Measurements from ENCODE around the gene LRRC4C.

The LRRC4C gene

DNA sequence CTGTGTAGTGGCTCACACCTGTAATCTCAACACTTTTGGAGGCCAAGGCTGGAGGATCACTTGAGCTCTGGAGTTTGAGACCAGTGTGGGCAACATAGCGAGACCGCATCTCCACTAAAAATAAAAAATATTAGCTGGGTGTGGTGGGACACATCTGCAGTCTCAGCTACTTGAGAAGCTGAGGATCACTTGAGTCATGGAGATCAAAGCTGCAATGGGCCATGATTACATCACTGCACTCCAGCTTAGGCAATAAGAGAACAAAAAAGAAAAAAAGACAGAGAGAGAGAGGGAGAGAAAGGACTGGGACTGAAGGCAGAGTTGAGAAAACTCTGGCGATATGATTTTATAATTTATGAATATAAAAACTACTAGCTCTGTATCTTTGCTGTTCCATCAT lies 473.1 kb downstream of the LRRC4C start:
- TF ChIP-seq EZH2 (IDR thresholded peaks at IDR 0.05; ENCODE audit: borderline replicate concordance, low read length) (no peak), CTCF (IDR thresholded peaks at IDR 0.05; ENCODE audit: low read length) (no peak)
- H3K9me3 ChIP-seq (ENCODE audit: low read length): no peaks in the 10 kb centered on the region
- no peak overlapping the region for H3K4me3 ChIP-seq (ENCODE audit: low read depth, low read length, poor library complexity, severe bottlenecking)
- H3K79me2 ChIP-seq (ENCODE audit: insufficient read depth, low read length): no peaks in the 10 kb centered on the region
- H3K27me3 ChIP-seq (ENCODE audit: insufficient read depth, low read length): no peaks in the 10 kb centered on the region
- no peak overlapping the region for H3K9ac ChIP-seq (ENCODE audit: low read length)
- H3K36me3 ChIP-seq (ENCODE audit: insufficient read depth, low read length): no peaks in the 10 kb centered on the region
- no peak overlapping the region for H3K27ac ChIP-seq (ENCODE audit: low read depth, low read length, poor library complexity, severe bottlenecking)
- H3F3A ChIP-seq (ENCODE audit: insufficient read depth, low read length): no peaks in the 10 kb centered on the region
- H3K9me2 ChIP-seq (ENCODE audit: low read depth, low read length): no peaks in the 10 kb centered on the region
- H4K20me1 ChIP-seq (ENCODE audit: insufficient read depth, low read length): no peaks in the 10 kb centered on the region
- no peak overlapping the region for H3K4me2 ChIP-seq (ENCODE audit: low read length)
- no peaks in the 10 kb centered on the region for H3K4me1 ChIP-seq (ENCODE audit: insufficient read depth, low read length, severe bottlenecking)
- no peak overlapping the region for H2AFZ ChIP-seq (ENCODE audit: low read length)

GRCh38 chr11:40975076-40975475 lies 484.4 kb downstream of the LRRC4C start:
- H3K4me3 ChIP-seq (ENCODE audit: low read depth, low read length, poor library complexity, severe bottlenecking): no peak overlapping the region
- H3K27me3 ChIP-seq (ENCODE audit: insufficient read depth, low read length): no peaks in the 10 kb centered on the region
- no peak overlapping the region for H2AFZ ChIP-seq (ENCODE audit: low read length)
- TF ChIP-seq CTCF (IDR thresholded peaks at IDR 0.05; ENCODE audit: low read length) (no peak), EZH2 (IDR thresholded peaks at IDR 0.05; ENCODE audit: borderline replicate concordance, low read length) (no peak)
- no peak overlapping the region for H3K27ac ChIP-seq (ENCODE audit: low read depth, low read length, poor library complexity, severe bottlenecking)
- no peaks in the 10 kb centered on the region for H3K4me1 ChIP-seq (ENCODE audit: insufficient read depth, low read length, severe bottlenecking)
- H3K9me2 ChIP-seq (ENCODE audit: low read depth, low read length): no peaks in the 10 kb centered on the region
- no peak overlapping the region for H3K9ac ChIP-seq (ENCODE audit: low read length)
- no peaks in the 10 kb centered on the region for H3K9me3 ChIP-seq (ENCODE audit: low read length)
- H4K20me1 ChIP-seq (ENCODE audit: insufficient read depth, low read length): no peaks in the 10 kb centered on the region
- H3K36me3 ChIP-seq (ENCODE audit: insufficient read depth, low read length): no peaks in the 10 kb centered on the region
- H3F3A ChIP-seq (ENCODE audit: insufficient read depth, low read length): no peaks in the 10 kb centered on the region
- no peak overlapping the region for H3K4me2 ChIP-seq (ENCODE audit: low read length)
- no peaks in the 10 kb centered on the region for H3K79me2 ChIP-seq (ENCODE audit: insufficient read depth, low read length)

DNA sequence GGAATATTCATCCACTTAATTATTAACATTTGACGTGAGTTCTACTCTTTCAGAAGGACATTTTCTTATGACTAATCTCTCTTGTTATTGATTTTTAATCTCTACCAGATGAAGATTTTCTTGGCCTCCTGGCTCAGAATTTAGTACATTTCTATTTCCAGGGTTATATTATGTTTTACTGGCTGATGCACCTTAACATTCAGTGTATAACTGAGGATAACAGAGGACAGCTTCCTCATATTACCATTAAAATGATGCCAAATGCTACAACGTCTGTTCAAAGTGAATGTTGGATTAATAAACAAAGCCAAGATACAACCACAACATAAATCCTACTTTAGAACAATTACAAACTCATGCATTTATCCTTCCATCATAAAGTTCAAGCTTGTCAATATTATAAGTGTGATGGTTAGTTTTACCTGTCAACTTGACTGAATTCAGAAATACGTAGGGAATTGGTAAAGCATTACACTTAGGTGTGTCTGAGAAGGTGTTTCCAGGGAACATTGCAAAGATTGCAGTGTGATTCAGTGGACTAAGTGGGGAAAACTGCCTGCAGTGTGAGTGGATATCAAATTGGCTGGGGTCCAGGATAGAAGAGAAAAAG lies 485.2 kb downstream of the LRRC4C start:
- H3K4me3 ChIP-seq (ENCODE audit: low read depth, low read length, poor library complexity, severe bottlenecking): no peak overlapping the region
- no peaks in the 10 kb centered on the region for H3F3A ChIP-seq (ENCODE audit: insufficient read depth, low read length)
- H3K79me2 ChIP-seq (ENCODE audit: insufficient read depth, low read length): no peaks in the 10 kb centered on the region
- no peaks in the 10 kb centered on the region for H3K9me3 ChIP-seq (ENCODE audit: low read length)
- H3K27ac ChIP-seq (ENCODE audit: low read depth, low read length, poor library complexity, severe bottlenecking): no peak overlapping the region
- no peaks in the 10 kb centered on the region for H3K36me3 ChIP-seq (ENCODE audit: insufficient read depth, low read length)
- H3K4me2 ChIP-seq (ENCODE audit: low read length): no peak overlapping the region
- H2AFZ ChIP-seq (ENCODE audit: low read length): no peak overlapping the region
- TF ChIP-seq CTCF (IDR thresholded peaks at IDR 0.05; ENCODE audit: low read length) (no peak), EZH2 (IDR thresholded peaks at IDR 0.05; ENCODE audit: borderline replicate concordance, low read length) (no peak)
- H3K27me3 ChIP-seq (ENCODE audit: insufficient read depth, low read length): no peaks in the 10 kb centered on the region
- H3K4me1 ChIP-seq (ENCODE audit: insufficient read depth, low read length, severe bottlenecking): no peaks in the 10 kb centered on the region
- H4K20me1 ChIP-seq (ENCODE audit: insufficient read depth, low read length): no peaks in the 10 kb centered on the region
- H3K9ac ChIP-seq (ENCODE audit: low read length): no peak overlapping the region
- H3K9me2 ChIP-seq (ENCODE audit: low read depth, low read length): no peaks in the 10 kb centered on the region

Measured in OCI-LY1 (cell line).